GM19099 (cell line): ENCODE data around the gene MGLL.

Source experiments
- POLR2A ChIP-seq: IDR thresholded peaks from 3 replicates; pipeline ENCODE4 v1.6.1; 2011; ENCODE audit warnings: low read depth; ENCODE audit not compliant: insufficient read length; ENCODE audit errors: extremely low read depth

Gene MGLL

GRCh38 chr3:127745656-127746399, 76.5 kb downstream of the MGLL start:
- no peak for TF ChIP-seq POLR2A

GRCh38 chr3:127744875-127745274, 77.4 kb downstream of the MGLL start:
- no peak for TF ChIP-seq POLR2A

DNA sequence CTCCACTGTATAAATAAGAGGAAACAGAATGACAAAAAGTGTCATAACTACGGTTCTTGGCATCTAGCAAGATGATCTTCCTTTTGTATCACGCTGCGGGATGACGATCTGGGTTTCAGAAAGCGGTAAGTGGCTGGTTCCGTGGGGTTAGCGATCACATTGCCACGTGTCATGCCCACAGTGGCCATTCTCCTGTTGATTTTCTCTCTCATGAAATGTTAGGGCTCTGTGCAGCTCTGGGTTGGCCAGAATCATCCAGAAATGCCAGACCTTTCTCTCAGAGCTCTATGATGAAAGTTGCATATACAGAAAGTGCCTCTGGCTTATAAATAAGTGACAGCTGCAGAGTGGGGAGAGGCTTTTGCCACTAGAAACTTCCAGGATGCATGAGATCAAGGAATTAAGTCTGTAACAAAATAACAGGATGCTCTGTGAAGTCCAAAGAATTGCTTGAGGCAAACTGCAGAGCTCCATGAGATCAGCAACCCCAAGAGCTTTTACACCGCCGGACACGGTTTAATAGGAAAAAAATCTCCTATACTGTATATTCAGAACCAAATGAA, 78.0 kb downstream of the MGLL start:
- TF ChIP-seq POLR2A, result no peak

DNA sequence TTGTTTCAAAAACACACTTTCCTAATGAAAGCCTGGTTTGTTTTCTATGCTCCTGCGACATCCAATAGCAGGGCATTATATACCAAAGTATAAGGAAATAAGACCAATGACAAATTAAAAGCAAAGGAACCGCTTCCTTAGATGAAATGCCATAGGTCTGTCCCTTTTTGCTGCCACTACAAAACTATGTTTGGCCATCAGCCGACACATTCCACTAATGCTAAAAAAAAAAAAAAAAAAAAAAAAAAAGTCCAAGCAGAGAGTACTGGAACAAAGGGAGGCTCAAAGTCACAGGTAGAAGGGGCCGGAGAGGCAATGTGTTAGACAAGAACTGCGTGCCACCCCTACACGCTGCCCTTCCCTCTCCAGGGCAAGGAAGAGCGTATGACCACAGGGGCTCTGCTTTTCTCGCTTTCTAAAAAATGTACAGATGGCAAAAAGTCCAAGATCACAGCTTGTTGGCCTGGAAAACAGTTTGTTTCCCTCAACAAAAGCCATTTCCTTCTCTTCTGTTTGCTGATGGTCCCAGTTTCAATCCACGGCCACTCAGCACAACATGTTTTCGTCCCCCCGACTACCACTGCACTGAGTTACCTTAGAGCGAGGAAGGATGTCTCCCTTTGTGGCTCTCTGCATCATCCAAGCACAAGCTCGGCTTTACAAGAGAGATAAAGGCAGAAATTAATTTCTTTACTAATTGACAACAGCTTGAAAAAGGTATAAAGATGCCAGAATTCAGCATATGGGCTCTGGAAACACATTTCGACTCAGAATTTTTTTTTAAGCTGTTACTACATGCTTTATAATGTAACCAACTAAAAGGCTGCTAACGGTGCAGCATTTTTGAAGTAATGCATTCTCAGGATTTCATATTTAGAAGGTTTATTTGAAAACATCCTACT, 78.7 kb downstream of the MGLL start:
- TF ChIP-seq POLR2A, result no peak

DNA sequence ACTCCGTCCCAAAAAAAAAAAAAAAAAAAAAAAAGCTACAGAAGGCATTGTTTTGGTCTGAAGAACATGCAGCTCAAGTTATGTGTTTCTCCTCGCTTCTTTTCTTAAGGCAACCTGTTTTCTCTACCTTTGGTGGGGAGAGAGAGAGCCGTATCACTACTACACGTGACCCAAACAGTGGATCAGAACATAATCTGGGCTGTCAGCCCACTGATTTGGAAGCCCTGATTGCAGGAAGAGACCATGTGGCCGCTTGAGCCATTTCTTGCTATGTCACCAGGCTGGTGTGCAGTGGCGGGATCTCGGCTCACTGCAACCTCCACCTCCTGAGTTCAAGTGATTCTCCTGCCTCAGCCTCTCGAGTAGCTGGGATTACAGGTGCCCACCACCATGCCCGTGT, 79.7 kb downstream of the MGLL start:
- no peak for TF ChIP-seq POLR2A

DNA sequence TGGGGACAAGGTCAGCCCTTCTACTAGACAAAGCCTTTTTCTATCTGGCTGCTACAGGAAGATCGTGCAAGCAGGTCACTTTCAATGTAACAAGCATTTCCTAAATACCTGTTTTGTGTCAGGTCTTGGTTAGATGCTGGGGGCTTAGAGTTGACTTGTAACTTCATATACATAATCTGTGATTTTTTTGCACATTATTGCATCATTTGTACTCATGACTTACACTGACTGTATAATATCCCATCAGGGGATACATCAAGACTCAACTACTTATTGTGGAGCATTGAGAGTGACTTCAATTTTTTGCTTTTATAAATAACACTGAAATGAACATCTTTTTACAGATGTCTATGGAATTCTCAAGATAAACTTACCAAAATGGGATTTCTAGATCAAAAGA, 80.6 kb downstream of the MGLL start:
- no peak for TF ChIP-seq POLR2A

DNA sequence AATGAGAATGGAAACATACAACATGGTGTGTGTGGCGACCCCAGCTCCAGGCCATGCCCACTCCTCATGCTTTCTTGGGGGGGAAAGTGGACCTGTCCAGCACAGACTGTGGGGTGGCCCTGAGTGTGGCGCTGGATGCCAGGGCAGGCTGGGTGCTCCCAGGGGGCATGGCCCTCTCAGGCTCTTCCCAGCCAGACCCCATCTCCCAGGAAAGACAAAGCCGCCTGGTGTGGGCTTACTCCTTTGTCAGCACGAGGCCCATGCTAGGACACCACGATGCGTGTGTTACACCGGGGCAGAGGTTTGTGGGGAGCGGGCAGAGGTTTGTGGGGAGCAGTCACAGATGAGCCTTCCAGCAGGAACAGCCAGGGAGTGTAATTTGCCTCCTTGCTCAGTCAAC, 81.1 kb downstream of the MGLL start:
- TF ChIP-seq POLR2A, result no peak

GRCh38 chr3:127740136-127740915, 82.0 kb downstream of the MGLL start:
- no peak for TF ChIP-seq POLR2A

DNA sequence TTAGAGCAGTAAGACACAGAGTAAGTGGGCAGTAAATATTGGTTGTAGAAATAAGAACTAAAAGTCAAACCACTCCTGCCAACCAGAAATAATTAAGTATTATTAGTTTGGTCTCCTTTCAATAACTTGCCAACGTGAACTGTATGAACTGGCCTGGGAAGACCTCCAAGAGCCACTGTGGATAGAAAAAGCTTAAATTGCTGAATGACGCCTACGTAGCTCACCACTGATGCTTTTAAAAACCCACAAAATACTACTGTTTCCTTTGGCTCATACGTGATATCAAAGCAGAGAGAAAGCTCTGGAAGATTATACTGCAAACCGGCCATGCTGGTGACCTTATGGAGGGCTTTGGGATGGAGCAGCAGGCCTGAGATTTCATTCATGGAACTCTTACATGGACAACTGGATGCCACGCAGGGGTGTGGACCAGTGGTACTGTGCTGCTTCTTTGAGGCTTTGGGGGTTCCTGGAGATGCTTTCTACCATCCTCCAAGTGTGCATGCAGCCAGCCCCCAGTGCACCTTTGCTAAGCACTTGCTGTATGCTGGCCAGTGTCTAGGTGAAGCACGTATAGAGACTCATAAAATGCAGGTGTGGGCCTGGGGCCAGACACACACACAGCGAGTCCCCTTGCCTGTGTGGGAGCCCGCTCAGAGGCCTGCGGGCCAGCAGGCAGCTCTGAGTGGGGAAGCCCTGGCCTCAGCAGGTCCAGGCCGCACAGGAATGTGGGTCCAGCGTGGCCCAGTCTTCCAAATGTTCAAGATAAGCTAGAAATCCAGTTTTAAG, 82.8 kb downstream of the MGLL start:
- TF ChIP-seq POLR2A, result no peak

- TF ChIP-seq POLR2A, result no peak
These were observed 84.0 kb downstream of the MGLL start for GRCh38 chr3:127738192-127738840.

- TF ChIP-seq POLR2A, result no peak
These were observed 85.3 kb downstream of the MGLL start for GRCh38 chr3:127736801-127737539.

GRCh38 chr3:127735767-127736693, 86.3 kb downstream of the MGLL start:
- peak; percentile 45 for TF ChIP-seq POLR2A
